Suprapubic skin (tissue), 4 donors: Measurements from ENCODE around the gene AIRE. TPM values are rescaled to one million over a fixed set of nuclear protein-coding genes. Genes with fewer than 3 reads are reported as not detected.

Experiments used
- DNase-seq, 2 donors: peaks; one replicate each; pipeline ENCODE4 v3.0.0-alpha.2; 2019; ENCODE audit warnings: low spot score in 2 of 2
- H3K27ac ChIP-seq: fragments of 200-600 bp; sonication (generic); one replicate; pipeline ENCODE4 v1.5.1; 2019
- H3K27me3 ChIP-seq: fragments of 200-600 bp; sonication (generic); one replicate; pipeline ENCODE4 v1.5.1; 2019
- H3K36me3 ChIP-seq: fragments of 200-600 bp; sonication (generic); one replicate; pipeline ENCODE4 v1.5.1; 2019
- H3K4me1 ChIP-seq: fragments of 200-600 bp; sonication (generic); one replicate; pipeline ENCODE4 v1.5.1; 2019
- H3K4me3 ChIP-seq: fragments of 200-600 bp; sonication (generic); one replicate; pipeline ENCODE4 v1.5.1; 2019; ENCODE audit warnings: mild to moderate bottlenecking
- H3K9me3 ChIP-seq: fragments of 200-600 bp; sonication (generic); one replicate; pipeline ENCODE4 v1.5.1; 2019
- EP300 ChIP-seq: sonication (generic); formaldehyde crosslinking; IDR thresholded peaks from one replicate; pipeline ENCODE4 v1.6.1; 2017; ENCODE audit warnings: antibody characterized with exemption
- POLR2A ChIP-seq, 2 donors: fragments of 450-650 bp; IDR thresholded peaks; one replicate each; pipeline ENCODE4 v1.6.1; 2017; ENCODE audit warnings: antibody characterized with exemption in 2 of 2, mild to moderate bottlenecking in 2 of 2, moderate library complexity in 2 of 2
- POLR2AphosphoS5 ChIP-seq, 3 donors: sonication (generic); formaldehyde crosslinking; IDR thresholded peaks; one replicate each; pipeline ENCODE4 v1.6.1; 2017; ENCODE audit warnings: antibody characterized with exemption in 3 of 3
- WGBS: methylation state at CpG from one replicate; pipeline ENCODE4 v1.1.5; 2018; 5-methylcytosine and 5-hydroxymethylcytosine counted together
- total RNA-seq, 4 donors: library from RNA; depleted of rRNA; stranded (reverse); fragments of >200 nt; gene quantifications; one replicate each; pipeline ENCODE4 v1.1.0, GENCODE V29; 2016
- TF ChIP-seq, protein P1 (sequence below), 2 donors: fragments of 200-600 bp in 1 of 2; fragments of 450-650 bp in 1 of 2; sonication (generic) in 1 of 2; IDR thresholded peaks; one replicate each; pipeline ENCODE4 v1.5.1; 2016 to 2019; ENCODE audit warnings: antibody characterized with exemption in 2 of 2, mild to moderate bottlenecking in 1 of 2, moderate library complexity in 1 of 2

Gene AIRE
- total RNA-seq, 4 donors from 2014 or later: not detected

GRCh38 chr21:44329086-44329889, 43.6 kb downstream of the AIRE start:
- no peak for TF ChIP-seq POLR2A (IDR thresholded peaks at IDR 0.05)
- no peak for TF ChIP-seq POLR2AphosphoS5 (IDR thresholded peaks at IDR 0.05)
- no peak for TF ChIP-seq EP300
- TF ChIP-seq, protein P1, sequence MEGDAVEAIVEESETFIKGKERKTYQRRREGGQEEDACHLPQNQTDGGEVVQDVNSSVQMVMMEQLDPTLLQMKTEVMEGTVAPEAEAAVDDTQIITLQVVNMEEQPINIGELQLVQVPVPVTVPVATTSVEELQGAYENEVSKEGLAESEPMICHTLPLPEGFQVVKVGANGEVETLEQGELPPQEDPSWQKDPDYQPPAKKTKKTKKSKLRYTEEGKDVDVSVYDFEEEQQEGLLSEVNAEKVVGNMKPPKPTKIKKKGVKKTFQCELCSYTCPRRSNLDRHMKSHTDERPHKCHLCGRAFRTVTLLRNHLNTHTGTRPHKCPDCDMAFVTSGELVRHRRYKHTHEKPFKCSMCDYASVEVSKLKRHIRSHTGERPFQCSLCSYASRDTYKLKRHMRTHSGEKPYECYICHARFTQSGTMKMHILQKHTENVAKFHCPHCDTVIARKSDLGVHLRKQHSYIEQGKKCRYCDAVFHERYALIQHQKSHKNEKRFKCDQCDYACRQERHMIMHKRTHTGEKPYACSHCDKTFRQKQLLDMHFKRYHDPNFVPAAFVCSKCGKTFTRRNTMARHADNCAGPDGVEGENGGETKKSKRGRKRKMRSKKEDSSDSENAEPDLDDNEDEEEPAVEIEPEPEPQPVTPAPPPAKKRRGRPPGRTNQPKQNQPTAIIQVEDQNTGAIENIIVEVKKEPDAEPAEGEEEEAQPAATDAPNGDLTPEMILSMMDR (IDR thresholded peaks at IDR 0.05): no peak
- Histone ChIP-seq H3K9me3 (no peaks in the 10 kb centered on the region), H3K4me3 (no peak overlapping the region), H3K36me3 (peaks cover 50% of the 10 kb centered on the region), H3K27ac (no peak overlapping the region), H3K4me1 (no peaks in the 10 kb centered on the region), H3K27me3 (no peaks in the 10 kb centered on the region)
- WGBS: 77% methylated on average over 5 of the region's 26 CpGs
- DNase-seq: no peak

- H3K27ac ChIP-seq: no peak overlapping the region
- no peaks in the 10 kb centered on the region for H3K4me1 ChIP-seq
- H3K9me3 ChIP-seq: no peaks in the 10 kb centered on the region
- no peak overlapping the region for H3K4me3 ChIP-seq
- no peak for DNase-seq
- WGBS: 100% methylated on average over 2 of the region's 44 CpGs
- H3K36me3 ChIP-seq: peaks cover 43% of the 10 kb centered on the region
- no peak for TF ChIP-seq POLR2A (IDR thresholded peaks at IDR 0.05)
- no peak for TF ChIP-seq POLR2AphosphoS5 (IDR thresholded peaks at IDR 0.05)
- TF ChIP-seq, protein P1 (IDR thresholded peaks at IDR 0.05): no peak
- no peak for TF ChIP-seq EP300
- H3K27me3 ChIP-seq: no peaks in the 10 kb centered on the region
Observed at GRCh38 chr21:44329971-44330681, 44.5 kb downstream of the AIRE start.

- Histone ChIP-seq H3K27me3 (no peaks in the 10 kb centered on the region), H3K4me3 (no peak overlapping the region), H3K4me1 (no peaks in the 10 kb centered on the region), H3K9me3 (no peaks in the 10 kb centered on the region), H3K36me3 (peaks cover 43% of the 10 kb centered on the region), H3K27ac (no peak overlapping the region)
- no peak for DNase-seq
- TF ChIP-seq POLR2AphosphoS5 (IDR thresholded peaks at IDR 0.05): no peak
- TF ChIP-seq EP300: no peak
- TF ChIP-seq POLR2A (IDR thresholded peaks at IDR 0.05): no peak
- TF ChIP-seq, protein P1 (IDR thresholded peaks at IDR 0.05): no peak
- 93% methylated on average over 16 of the region's 18 CpGs for WGBS
Observed at GRCh38 chr21:44330698-44331097, 45.0 kb downstream of the AIRE start.

GRCh38 chr21:44331209-44331608, 45.5 kb downstream of the AIRE start:
- no peak for DNase-seq
- Histone ChIP-seq H3K27ac (no peak overlapping the region), H3K9me3 (no peaks in the 10 kb centered on the region), H3K4me1 (no peaks in the 10 kb centered on the region), H3K4me3 (no peak overlapping the region), H3K36me3 (peaks cover 40% of the 10 kb centered on the region), H3K27me3 (no peaks in the 10 kb centered on the region)
- no peak for TF ChIP-seq EP300
- TF ChIP-seq POLR2AphosphoS5 (IDR thresholded peaks at IDR 0.05): no peak
- 81% methylated on average over 4 of the region's 16 CpGs for WGBS

DNA sequence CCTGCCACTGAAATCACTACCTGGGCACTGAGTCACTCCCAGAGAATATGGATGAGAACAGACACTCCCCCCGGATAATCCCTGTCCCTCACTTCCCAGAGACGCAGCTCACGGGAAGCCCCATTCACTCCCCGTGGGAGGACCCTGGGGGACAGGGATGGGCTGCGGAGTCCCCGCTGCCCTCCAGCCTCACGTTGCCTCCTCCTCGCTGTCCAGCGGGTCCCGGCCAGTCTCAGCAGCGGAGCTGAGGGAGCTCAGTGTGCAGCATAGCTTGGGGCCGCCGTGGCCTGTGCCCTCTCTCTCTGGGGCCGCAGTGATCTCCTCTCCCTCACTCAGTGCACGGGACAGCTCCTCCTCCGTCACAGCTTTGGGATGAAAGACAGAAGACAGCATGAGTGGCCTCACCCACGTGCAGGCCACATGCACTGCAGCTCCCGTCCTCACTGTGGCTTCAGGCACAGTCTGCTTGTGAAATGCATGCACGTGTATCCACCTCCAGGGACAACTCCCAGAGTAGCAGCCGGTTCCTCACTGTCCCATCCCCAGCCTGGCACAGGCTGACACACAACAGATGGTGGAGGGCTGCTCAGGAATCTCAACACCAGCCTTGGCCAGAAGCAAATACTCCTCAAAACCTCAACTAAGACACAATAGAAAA, 46.1 kb downstream of the AIRE start:
- H3K27me3 ChIP-seq: no peaks in the 10 kb centered on the region
- TF ChIP-seq POLR2A (IDR thresholded peaks at IDR 0.05) (no peak), POLR2AphosphoS5 (IDR thresholded peaks at IDR 0.05) (no peak), EP300 (no peak)
- TF ChIP-seq, protein P1 (IDR thresholded peaks at IDR 0.05): no peak
- 73% methylated on average over 16 of the region's 20 CpGs for WGBS
- no peak overlapping the region for H3K4me3 ChIP-seq
- no peak overlapping the region for H3K27ac ChIP-seq
- no peaks in the 10 kb centered on the region for H3K4me1 ChIP-seq
- H3K9me3 ChIP-seq: no peaks in the 10 kb centered on the region
- no peak for DNase-seq
- H3K36me3 ChIP-seq: peaks cover 40% of the 10 kb centered on the region
